Suprapubic skin (tissue), 3 donors: ENCODE data around the gene PKN1.
"Not testable (repeated sequence)": the region's sequence is repeated elsewhere in the genome, so short reads cannot be mapped to it uniquely, and the experiment has no call there.

Source experiments
- CTCF ChIP-seq, 2 donors: fragments of 200-600 bp in 1 of 2; fragments of 450-650 bp in 1 of 2; sonication (generic) in 1 of 2; IDR thresholded peaks; one replicate each; pipeline ENCODE4 v1.5.1; 2016 to 2019; ENCODE audit warnings: antibody characterized with exemption in 2 of 2, mild to moderate bottlenecking in 1 of 2, moderate library complexity in 1 of 2
- POLR2A ChIP-seq, 2 donors: fragments of 450-650 bp; IDR thresholded peaks; one replicate each; pipeline ENCODE4 v1.6.1; 2017; ENCODE audit warnings: antibody characterized with exemption in 2 of 2, mild to moderate bottlenecking in 2 of 2, moderate library complexity in 2 of 2

DNA sequence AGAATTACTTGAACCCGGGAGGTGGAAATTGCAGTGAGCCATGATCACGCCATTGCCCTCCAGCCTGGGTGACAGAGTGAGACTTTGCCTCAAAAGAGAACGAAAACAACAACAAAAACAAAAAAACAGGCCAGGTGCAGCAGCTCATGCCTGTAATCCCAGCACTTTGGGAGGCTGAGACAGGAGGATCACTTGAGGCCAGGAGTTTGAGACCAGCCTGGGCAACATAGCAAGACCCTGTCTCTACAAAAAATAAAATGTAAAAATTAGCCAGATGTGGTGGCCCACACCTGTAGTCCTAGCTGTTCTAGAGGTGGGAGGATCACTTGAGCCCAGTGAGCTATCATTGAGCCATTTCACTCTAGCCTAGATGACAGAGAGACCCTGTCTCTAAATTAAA is 19.2 kb downstream of the PKN1 start:
- not testable (repeated sequence) for TF ChIP-seq CTCF, POLR2A (IDR thresholded peaks at IDR 0.05)
